Hematopoietic multipotent progenitor cell treated with erythropoietin and hydrocortisone succinate and interleukin-3 and kit ligand, for 15 days (in vitro differentiated cells): ENCODE data around the gene MRPL41.
"Not testable (repeated sequence)": the region's sequence is repeated elsewhere in the genome, so short reads cannot be mapped to it uniquely, and the experiment has no call there.

Experiments
- DNase-seq: peaks from one replicate; pipeline ENCODE4 v3.0.0-alpha.2; 2015; ENCODE audit warnings: low spot score

Gene MRPL41

DNA sequence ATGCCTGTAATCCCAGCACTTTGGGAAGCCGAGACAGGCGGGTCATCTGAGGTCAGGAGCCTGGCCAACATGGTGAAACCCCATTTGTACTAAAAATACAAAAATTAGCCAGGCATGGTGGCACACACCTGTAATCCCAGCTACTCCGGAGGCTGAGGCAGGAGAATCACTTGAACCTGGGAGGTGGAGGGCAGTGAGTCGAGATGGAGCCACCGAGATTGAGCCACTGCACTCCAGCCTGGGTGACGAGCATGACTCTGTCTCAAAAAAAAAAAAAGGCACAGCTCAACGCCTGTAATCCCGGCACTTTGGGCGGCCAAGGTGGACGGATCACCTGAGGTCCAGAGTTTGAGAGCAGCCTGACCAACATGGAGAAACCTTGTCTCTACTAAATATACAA lies 2.0 kb downstream of the MRPL41 start:
- DNase-seq = not testable (repeated sequence)

DNA sequence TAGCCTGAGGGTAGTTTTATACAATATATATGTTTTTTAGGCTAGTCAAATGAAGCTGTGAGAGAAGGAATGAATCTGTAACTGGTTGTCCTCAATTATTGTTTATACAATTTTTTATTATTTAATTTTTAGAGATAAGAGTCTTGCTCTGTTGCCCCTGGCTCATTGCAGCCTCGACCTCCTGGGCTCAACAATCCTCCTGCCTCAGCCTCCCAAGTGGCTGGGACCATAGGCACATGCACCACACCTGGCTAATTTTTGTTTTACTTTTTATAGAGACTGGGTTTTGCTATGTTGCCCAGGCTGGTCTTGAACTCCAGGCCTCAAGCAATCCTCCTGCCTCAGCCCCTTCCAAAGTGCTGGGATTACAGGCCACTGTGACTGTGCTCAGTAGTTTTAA lies 2.7 kb downstream of the MRPL41 start:
- DNase-seq = no peak

DNA sequence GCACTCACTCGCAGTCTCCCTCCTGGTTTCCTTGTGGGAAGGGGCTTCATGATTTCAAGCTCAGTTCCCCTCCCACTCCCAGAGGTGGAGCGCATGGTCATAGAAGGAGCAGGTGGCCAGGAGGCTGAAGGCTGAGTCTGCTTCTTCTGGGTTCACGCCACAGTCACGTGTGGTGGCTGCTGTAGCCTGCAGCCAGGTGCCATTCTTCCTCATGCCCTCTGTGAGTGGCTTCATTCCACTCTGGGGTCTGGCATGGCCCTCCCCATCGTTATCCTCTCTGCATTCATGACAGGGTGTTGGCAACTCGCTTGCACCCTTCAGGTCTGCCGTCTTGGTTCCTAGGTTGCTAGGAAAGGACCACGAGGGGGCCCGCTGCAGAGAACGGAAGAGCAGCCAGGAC lies 3.5 kb downstream of the MRPL41 start:
- DNase-seq = no peak

DNA sequence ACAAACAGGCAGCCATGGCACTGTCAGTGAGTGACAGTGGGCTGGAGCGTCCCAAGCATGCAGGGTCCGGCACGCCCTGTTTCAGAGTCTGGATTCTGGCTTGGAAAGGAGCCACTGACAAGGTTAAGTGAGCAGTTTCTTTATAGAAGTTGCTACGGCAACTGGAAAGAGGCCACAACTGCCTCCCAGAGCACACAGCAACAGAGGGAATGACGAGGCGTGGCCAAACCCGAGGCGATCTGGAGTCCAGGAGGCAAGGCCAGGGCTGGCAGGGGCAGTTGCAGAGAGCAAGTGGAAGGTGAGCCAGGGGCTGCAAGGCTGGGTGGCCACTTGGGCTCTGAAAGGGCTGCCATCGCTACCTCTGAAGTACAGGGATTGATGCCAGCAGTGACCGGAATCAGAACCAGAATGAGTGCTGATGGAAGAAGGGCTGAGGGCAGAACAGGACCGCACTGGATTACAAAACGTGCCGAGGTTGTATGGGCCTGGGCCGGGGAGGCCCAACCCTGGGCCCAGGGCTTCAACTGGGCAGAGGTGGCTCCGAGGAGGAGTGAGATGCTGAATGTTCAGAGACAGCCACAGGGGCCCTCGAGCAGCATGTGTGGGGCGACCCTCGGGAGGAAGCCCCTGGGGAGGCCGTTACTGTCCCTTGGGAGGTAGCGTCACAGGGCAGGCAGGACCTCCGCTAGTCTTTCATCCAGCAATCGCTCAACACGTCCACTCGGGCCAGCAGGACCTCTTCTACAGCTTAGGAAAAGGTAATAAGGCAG lies 4.6 kb downstream of the MRPL41 start:
- DNase-seq = no peak

DNA sequence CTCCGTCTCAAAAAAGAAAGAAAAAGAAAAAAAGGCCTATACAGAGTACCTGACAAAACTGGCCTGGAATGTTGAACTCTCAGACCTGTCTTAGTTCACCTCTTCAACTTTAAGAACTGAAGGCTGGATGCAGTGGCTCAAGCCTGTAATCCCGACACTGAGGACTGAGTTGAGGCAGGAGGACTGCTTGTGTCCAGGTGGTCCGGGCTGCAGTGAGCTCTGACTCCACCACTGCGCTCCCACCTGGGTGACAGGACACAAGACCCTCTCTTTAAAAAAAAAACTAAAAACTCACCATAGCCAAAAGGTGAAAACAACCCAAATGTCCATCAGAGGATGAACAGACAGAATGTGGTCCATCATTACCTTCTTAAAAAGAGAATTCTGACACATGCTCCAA lies 6.4 kb downstream of the MRPL41 start:
- no peak for DNase-seq

DNA sequence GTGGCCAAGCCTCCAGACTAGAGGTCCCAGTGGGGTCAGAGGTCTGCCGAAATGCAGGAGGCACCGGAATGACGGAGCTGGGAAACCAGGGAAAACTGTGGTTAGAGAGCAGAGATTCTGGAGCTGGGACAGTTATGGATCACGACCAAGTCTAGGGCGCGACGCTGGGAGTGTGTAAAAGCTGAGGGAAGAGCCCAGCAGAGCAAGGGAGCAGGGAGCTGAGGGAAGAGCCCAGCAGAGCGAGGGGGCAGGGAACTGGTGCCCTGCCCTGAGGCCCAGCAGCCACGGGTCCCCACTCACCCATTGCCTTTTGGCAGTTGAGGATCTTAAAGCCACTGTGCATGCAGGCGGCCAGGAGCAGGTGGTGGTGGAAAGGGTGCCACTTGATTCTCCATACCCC lies 12.5 kb downstream of the MRPL41 start:
- DNase-seq = no peak

DNA sequence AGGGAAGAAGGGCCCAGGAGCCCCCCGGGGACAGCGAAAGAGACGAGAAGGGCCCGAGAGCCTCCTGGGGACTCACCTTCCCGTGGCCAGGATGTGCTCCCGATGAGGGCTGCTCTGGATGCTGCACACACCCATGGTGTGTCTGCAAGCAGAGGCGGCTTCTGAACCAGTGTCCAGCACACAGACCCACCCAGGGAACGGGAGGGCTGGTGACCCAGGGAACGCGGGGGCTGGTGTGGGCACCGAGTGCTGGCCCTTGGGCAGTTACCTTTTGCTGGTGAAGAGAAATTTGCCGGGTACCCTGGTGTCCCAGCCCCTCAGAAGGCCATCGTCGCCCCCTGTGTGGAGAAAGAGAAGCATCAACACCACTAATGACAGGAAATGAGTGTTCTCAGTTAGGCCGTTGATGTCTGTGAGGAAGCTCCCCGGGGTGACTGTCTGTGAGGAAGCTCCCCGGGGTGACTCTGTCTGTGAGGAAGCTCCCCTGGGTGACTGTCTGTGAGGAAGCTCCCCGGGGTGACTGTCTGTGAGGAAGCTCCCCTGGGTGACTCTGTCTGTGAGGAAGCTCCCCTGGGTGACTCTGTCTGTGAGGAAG lies 13.2 kb downstream of the MRPL41 start:
- DNase-seq = no peak

DNA sequence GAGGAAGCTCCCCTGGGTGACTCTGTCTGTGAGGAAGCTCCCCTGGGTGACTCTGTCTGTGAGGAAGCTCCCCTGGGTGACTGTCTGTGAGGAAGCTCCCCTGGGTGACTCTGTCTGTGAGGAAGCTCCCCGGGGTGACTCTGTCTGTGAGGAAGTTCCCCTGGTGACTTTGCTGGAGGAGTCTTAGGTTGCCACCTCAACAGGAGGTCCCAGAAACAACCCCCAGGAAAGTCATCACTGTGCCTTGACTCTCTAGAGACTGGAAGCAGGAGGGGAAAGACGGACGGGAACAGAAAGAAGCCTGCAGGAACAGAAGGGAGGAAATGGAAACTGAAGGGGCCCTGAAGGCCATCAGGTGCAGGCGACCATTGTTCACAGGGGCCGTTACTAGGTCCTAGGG lies 16.8 kb downstream of the MRPL41 start:
- DNase-seq = not testable (repeated sequence)

DNA sequence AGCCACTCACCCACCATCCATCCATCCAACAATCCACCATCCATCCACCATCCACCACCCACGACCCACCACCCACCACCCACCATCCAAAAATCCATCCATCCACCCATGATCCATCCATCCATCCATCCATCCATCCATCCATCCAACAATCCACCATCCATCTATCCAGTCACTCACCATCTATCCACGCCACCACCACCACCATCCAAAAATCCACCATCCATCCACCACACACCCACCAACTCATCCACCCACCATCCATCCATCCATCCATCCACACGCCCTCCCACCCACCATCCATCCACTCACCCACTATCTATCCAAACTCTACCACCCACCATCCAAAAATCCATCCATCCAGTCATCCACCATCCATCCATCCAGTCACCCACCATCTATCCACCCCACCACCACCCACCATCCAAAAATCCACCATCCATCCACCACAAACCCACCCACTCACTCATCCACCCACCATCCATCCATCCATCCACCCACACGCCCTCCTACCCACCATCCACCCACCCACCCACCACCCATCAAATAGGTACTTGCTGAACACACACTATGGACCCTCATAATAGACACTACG lies 18.0 kb downstream of the MRPL41 start:
- no peak for DNase-seq

DNA sequence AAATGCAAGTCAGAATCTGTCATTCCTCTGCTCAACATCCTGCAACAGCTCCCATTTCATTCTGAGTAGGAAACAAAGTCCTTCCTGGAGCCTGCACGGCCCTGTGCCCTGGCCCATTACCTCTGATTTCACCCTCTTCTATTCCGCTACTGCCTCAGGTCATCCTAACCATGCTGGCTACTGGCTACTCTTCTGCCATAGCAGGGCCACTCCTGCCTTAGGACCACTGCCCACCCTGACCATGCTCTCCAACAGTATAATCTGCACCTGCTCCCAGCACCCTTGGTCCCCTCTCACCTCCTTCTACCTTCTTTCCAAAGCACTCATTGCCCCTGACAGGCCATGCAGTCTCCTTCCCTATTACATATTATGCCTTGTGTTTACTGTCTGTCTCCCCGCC lies 18.9 kb downstream of the MRPL41 start:
- no peak for DNase-seq

DNA sequence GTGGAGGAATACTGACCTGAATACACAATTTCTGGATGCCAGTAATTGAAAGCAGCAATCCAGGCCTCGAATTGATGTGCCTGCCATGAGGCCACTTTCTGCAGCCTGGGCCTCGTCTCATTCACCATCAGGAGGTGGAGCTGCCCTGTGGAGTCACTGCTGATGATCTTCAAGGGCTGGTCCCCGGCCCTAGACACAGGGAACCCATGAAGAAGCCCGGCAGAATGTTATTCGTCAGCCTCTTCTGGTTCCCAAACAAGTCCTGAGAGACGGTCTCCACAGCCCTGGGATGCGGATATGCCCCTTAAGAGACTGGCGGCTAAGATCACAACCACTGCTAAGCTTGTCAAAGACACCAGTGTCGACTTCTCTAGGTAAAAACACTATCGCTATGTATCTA lies 22.5 kb downstream of the MRPL41 start:
- DNase-seq = no peak

DNA sequence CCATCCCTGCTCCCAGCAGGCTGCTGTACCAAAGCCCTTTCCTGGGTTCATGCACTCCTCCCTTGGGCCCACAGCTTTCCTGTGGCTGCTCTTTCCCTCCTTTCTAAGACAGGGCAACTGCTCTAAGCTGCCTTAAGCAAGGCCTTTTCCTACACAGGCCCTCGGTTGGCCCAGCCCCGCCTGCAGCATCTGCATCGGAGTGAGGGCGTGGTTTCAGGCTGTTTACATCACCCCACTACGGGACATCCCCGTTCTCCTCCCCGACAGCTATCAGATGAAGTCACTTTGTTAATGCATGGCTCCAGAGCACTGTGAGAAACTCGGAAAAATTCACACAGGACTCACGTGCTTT lies 23.7 kb downstream of the MRPL41 start:
- peak; percentile 66 for DNase-seq

DNA sequence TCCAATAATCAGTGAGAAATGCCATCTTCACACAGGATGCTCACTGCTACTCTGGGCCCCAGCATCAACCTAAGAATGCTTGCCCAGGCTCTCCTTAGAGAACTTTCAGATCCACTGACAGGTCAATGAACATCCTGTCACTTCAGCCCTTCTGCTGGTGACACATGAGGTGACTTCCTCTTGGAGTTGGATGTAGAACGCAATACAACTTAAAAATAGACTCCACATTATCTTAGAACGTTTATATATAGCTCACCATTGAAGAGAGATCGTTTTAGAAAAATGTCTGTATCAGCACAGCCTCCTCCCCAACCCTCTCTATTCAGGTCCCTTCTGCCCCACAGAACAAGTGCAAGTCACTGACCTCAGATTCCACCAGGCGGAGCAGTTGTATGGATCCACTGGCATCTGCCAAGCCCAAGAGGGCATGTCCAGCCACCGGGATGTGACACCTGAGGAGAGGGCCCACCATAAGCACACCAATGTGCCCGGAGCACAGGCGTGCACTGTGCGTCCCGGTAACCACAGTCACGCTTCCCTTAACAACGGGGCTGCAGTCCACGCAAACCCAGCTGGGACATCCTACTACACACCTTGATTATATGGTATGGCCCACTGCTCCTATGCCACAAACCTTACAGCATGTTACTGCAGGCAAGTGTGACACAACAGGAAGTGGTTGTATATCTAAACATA lies 24.2 kb downstream of the MRPL41 start:
- no peak for DNase-seq

DNA sequence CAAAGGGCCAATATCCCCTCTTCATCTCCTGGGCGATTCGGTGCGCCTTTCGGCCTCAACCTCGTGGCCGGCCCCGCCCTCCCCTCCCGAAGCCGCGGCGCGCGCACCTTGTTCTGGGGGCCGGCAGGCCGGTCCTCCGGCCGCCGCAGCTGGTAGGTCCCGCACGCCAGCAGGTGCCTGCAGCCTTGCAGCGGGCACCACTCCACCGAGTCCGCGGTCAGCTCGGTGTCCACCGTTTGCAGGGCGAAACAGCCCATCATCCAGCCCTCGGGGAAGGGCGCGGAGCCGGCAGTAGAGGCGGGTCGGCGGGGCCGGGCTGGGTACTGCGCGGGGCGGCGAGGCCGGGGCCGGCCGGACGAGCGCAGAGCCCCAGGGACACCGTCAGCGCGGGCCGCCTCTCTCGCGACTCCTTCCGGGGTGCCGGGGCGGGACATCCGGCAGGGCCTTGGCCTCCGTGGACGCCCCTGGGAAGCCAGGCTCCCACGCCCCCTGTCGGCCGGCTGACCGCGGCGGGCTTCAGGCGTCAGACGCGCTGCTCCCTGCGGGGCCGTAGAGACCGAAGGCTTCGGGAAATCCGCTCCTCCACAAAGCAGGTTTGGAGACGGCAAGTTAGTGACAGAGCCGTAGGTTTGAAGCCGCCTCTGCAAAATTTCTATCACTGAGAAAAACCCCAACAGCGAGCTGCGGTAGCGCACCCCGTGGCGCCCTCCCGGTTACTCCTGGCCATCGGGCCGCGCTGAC lies 27.0 kb downstream of the MRPL41 start, which contains the start of gene DPH7:
DPH7 (minus strand) TSS at position 408 of the 741 bp plus-strand sequence; CDS start at position 260, 148 bp downstream.
- peak; percentile 95 for DNase-seq

DNA sequence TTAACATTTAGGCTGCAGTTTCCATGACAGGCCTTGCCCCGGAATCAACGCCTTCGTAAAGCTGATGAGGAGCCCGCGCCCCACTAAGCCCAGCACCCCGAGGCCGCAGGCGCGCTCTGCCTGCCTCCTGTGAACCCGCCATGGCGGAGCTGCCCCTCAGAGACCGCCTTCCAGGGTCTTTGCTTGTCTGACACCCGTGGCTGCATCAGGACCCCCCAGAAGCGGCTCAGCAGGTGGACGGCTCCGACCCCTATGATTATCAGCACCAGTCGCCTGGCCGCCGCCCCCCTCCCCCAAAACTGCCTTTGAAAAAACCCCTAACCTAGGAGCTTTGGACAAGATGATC lies 27.6 kb downstream of the MRPL41 start:
- no peak for DNase-seq

DNA sequence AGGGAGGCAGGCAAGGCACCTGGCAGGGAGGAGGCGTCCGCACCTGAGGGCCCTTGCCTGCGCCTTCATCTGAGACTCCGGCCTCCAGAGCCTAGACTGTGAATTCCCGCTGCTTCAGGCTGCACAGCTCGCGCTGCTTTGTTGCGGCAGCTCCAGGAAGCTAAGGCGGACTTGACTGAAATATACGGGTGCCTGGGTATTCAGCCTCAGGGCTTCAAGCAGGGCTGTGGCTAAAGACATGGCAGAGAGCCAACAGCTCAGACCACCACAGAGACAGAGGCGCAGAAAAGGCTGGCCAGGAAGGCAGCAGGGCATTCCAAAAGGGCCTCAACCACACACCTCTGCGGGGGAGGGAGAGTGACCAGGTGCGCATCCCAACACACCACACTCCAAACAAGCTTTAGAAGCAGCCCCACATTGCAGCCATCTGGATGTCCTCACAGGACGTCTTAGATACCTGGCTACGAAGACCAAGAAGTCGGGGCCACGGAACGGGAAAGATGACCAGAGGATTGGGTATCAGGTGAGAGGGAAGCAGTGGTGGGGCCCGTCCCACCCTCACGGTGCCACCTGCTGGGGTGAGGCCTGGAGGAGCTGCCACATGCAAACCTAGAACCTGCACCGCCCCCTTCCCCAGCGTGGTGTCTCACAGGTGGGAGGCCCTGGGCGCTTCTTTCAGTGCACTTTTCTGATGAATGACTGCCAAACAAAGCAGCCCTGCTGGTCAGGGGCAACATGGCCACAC lies 28.7 kb downstream of the MRPL41 start:
- DNase-seq = no peak

DNA sequence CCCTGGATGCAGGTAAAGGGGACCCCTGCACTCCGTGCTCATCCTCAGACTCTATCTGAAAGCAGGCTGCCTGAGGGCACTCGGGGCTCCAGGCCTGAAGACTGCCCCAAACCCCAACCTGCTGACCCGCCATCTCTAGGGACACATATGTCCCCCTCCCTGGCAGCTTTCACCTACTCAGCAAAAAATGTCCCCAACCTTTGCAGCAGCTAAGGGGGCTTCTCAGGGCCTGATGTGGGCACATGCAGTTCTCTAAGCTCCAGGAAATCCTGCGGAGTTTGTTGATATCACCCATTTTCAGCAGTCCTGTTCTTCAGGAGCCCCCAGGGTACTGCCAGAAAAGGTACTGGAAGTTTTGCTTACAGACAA lies 29.3 kb downstream of the MRPL41 start:
- DNase-seq = no peak

DNA sequence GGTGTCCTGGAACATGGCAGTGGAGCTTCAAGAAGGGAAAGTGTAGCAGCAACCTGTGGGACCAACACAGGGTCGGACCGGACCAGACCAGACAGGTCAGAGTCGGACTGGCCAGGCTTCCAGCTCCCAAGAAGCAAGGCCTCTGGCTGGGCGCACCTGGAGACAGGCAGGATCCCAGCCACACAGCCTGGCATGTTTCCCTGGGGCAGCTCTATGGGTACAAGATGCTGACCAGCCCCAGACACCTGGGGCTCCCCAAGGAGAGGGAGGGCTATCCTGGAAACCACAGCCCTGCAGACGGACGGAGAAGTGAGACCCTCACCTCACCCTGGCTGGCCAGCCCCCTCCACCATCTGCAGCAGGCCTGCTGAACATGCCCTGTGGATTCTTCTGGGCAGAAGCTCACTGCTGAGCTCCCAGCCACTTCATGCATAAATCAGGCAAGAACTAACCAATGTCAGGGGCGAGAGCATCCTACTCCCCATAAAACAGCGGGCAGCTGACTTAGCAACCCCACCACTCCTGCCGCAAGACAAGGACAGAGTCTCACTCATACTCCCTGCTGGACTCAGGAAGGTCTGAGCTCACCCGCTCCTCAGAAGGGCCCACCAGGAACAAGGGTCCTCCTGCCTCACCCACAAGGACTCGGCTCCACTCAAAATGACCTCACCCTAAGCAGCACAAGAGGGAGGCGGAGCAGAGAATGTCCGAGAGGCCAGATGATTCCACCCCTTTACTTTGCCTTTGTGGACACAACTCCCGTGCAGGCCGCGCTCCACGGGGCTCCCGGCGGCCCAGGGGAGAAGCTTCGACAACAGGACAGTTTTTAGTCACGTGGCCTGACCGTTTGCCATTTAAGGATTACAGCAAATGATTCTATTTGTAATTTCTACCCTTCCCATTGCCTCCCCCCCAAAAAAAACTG lies 29.9 kb downstream of the MRPL41 start:
- DNase-seq = no peak

DNA sequence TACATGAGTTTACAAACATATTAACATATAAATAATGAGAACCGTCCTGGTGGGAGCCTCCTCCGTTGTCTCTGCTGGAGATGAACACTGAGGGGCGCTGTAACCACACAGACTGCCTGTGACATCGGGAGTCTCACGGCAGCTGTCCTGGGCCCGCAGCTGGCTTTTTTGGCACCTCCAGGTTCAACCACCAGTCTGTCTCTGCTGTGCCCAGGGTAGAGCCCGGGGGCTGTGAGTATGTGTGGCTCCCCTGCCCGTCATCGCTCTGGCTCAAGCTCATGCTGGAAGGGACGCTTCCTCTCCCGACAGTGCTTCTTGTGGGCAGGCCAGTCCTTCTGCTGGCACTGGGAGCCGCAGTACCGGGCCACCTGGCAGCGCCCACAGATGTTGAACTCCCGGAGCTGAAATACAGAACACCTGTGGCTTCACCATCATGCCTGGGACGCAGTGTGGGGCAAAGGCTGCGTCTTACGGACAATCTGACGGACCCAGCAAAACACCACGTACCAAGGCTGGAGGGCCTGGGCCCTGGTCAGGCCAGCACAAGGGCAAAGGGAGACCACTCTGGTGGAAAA lies 30.7 kb downstream of the MRPL41 start:
- peak; percentile 26 for DNase-seq

DNA sequence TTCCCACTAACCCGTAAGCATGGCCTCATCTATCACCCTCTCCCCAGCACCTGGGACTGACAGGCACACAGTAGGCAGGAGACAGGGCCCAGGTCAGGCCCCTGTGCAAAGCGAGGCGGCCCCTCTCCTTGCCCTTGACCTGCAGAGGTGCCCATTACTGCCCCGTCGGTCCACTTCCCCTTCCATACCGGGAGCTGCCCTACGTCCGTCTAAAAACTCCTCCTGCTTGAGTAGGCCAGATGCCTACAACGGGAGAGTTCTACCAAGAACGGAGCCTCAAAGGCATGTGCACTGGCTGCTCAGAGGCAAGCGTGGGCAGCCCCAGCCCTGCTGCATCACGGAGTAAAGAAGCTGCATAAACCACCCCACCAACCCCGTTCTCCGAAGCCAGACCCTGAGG lies 31.7 kb downstream of the MRPL41 start:
- DNase-seq = no peak
